K562 (cell line): Measurements from ENCODE around the gene MIF. TPM values are rescaled to one million over a fixed set of nuclear protein-coding genes. Genes with fewer than 3 reads are reported as not detected.

Source experiments
- CBX8 ChIP-seq: fragments of 200-600 bp; sonication (generic); IDR thresholded peaks from 2 replicates; pipeline ENCODE4 v1.6.1; 2012; ENCODE audit warnings: borderline replicate concordance, mixed run types, low read depth, mild to moderate bottlenecking, moderate library complexity, mixed read lengths, low read length, control low read depth, inconsistent platforms; ENCODE audit not compliant: poor library complexity, severe bottlenecking; ENCODE audit errors: extremely low read depth
- GTF2F1 ChIP-seq: IDR thresholded peaks from 2 replicates; pipeline ENCODE4 v1.6.1; 2011; ENCODE audit warnings: low read depth, low read length, improper control_type of control experiment
- KDM2B ChIP-seq: fragments of 250-450 bp; sonication (Bioruptor Pico); IDR thresholded peaks from 2 replicates; pipeline ENCODE4 v1.8.0; 2021; ENCODE audit warnings: mild to moderate bottlenecking, moderate library complexity
- MAZ ChIP-seq, 2 experiments: fragments of 450-650 bp in 1 of 2; sonication (generic) in 1 of 2; formaldehyde crosslinking; IDR thresholded peaks in 1 of 2; conservative IDR thresholded peaks in 1 of 2; 2 replicates each; pipeline versions ENCODE4 v1.4.0 to v1.5.0; 2020; ENCODE audit warnings: mild to moderate bottlenecking in 1 of 2, missing genetic modification reagents in 1 of 2
- MBD1 ChIP-seq: fragments of 250-450 bp; sonication (Bioruptor Pico); IDR thresholded peaks from 2 replicates; pipeline ENCODE4 v1.8.0; 2022; ENCODE audit warnings: inconsistent platforms
- NFXL1 ChIP-seq: fragments of 450-650 bp; formaldehyde crosslinking; IDR thresholded peaks from 2 replicates; pipeline ENCODE4 v1.4.0; 2021; ENCODE audit warnings: mild to moderate bottlenecking
- PTTG1 ChIP-seq: fragments of 450-650 bp; IDR thresholded peaks from 2 replicates; pipeline ENCODE4 v1.6.1; 2016; ENCODE audit warnings: low read depth, mild to moderate bottlenecking, missing genetic modification characterization, missing compliant biosample characterization
- STAG1 ChIP-seq: sonication (generic); formaldehyde crosslinking; IDR thresholded peaks from 2 replicates; pipeline ENCODE4 v1.5.0; 2020; ENCODE audit warnings: missing genetic modification reagents, borderline replicate concordance
- STAT5B ChIP-seq: fragments of 250-450 bp; sonication (Bioruptor Pico); IDR thresholded peaks from 2 replicates; pipeline ENCODE4 v1.8.0; 2021; ENCODE audit warnings: mild to moderate bottlenecking, inconsistent platforms
- TEAD1 ChIP-seq, 2 experiments: fragments of 450-650 bp in 1 of 2; sonication (generic) in 1 of 2; formaldehyde crosslinking; IDR thresholded peaks; 2 replicates each; pipeline versions ENCODE4 v1.4.0 to v1.8.0; 2020 to 2022; ENCODE audit warnings: mild to moderate bottlenecking in 2 of 2, missing genetic modification reagents in 1 of 2
- ZFX ChIP-seq: sonication (generic); formaldehyde crosslinking; IDR thresholded peaks from 2 replicates; pipeline ENCODE4 v1.8.0; 2022; ENCODE audit warnings: mild to moderate bottlenecking, missing genetic modification reagents, moderate library complexity
- polyA plus RNA-seq, 8 experiments: library from polyadenylated mRNA; depleted of rRNA in 4 of 8; stranded (reverse) in 5 of 8; unstranded in 3 of 8; fragments of >200 nt; fragmentation: Nextera tagmentation in 2 of 8; fragmentation: Illumina TruSeq in 1 of 8; extraction: Ambion mirVana in 2 of 8; extraction: Trizol in 1 of 8; gene quantifications; 2 replicates each; pipeline versions ENCODE4 v1.2.1 to v1.2.3, GENCODE V29; 2011 to 2014; ENCODE audit warnings: inconsistent platforms in 1 of 8, missing spikeins in 1 of 8
- total RNA-seq, 7 experiments: library from RNA; depleted of rRNA in 6 of 7; stranded (reverse); fragments of >200 nt in 6 of 7; fragmentation: Illumina TruSeq in 2 of 7; extraction: Trizol in 2 of 7; gene quantifications; 2 replicates each; pipeline versions ENCODE4 v1.2.1 to v1.2.3, GENCODE V29; 2011 to 2021; ENCODE audit warnings: low replicate concordance in 1 of 7
- TF ChIP-seq, protein P1 (sequence below), 2 experiments: fragments of 450-650 bp; formaldehyde crosslinking in 1 of 2; IDR thresholded peaks; 2 replicates each; pipeline versions ENCODE4 v1.4.0 to v1.6.1; 2014 to 2020; ENCODE audit warnings: mild to moderate bottlenecking in 2 of 2, borderline replicate concordance in 1 of 2, low read depth in 1 of 2
- TF ChIP-seq, protein P2 (sequence below): sonication (generic); formaldehyde crosslinking; IDR thresholded peaks from 2 replicates; pipeline ENCODE4 v1.8.1; 2023; ENCODE audit warnings: mild to moderate bottlenecking, missing genetic modification reagents

MIF gene
- total and polyA plus RNA-seq, 9 of the 15 experiments (the other 6 are each of a cell fraction or from before 2014, with no cell fraction given): 7.4 to 666 (median 193) TPM

DNA sequence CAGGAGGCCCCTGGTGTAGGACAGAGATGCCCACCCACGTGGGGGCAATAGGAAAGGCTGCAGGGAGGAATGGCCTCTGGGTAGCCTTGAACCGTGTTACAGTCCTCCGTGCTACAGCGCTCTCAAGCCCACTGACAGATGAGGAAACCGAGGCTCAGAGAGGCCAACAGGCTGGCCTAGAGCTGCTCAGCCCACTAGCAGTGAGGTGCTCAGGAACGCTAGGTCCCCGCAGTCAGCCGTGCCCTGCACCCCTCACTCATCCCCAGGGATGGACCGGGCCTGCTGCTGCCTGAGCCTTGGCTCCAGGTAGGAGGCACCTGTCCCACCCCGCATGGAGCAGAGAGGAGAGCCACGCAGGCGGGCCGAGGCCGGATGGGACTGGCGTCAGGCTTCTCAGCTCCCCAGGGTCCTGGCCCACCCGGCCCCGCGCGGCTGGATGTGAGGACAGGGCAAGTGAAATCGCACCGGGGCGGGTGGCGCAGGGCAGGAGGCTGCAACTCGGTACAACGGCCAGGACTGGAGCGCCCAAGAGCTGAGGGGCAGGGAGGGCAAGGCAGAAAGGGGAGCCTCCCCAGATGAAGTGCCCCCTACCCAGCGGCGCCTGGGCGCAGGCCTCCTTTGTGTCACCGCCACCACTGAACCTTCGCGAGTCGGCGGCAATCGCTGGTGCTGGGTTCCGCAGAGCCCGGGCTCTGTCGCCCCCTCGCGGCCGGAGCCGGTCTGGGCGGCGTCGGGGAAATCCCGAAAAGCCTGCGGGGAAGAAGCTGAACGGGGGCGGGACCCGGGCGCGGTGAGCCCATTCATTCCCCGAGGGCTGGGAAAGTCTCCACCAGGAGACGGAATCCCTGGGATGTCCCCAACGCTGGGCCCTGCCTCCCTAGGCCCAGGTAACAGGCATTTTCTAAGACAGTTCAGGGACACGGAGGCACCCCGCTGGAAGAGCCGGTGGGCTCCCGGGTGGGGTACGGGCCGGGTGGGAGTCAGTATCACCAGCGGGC, 44.9 kb upstream of the MIF start (continued):
- TF ChIP-seq, protein P1, sequence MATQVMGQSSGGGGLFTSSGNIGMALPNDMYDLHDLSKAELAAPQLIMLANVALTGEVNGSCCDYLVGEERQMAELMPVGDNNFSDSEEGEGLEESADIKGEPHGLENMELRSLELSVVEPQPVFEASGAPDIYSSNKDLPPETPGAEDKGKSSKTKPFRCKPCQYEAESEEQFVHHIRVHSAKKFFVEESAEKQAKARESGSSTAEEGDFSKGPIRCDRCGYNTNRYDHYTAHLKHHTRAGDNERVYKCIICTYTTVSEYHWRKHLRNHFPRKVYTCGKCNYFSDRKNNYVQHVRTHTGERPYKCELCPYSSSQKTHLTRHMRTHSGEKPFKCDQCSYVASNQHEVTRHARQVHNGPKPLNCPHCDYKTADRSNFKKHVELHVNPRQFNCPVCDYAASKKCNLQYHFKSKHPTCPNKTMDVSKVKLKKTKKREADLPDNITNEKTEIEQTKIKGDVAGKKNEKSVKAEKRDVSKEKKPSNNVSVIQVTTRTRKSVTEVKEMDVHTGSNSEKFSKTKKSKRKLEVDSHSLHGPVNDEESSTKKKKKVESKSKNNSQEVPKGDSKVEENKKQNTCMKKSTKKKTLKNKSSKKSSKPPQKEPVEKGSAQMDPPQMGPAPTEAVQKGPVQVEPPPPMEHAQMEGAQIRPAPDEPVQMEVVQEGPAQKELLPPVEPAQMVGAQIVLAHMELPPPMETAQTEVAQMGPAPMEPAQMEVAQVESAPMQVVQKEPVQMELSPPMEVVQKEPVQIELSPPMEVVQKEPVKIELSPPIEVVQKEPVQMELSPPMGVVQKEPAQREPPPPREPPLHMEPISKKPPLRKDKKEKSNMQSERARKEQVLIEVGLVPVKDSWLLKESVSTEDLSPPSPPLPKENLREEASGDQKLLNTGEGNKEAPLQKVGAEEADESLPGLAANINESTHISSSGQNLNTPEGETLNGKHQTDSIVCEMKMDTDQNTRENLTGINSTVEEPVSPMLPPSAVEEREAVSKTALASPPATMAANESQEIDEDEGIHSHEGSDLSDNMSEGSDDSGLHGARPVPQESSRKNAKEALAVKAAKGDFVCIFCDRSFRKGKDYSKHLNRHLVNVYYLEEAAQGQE (IDR thresholded peaks at IDR 0.05; ENCODE audit: borderline replicate concordance): peak; percentile 82; the same call in 1 of the 2 replicates
- TF ChIP-seq, protein P1 (CRISPR knock-in tag; IDR thresholded peaks at IDR 0.05; ENCODE audit: low read depth): no peak
- peak; percentile 90 for TF ChIP-seq STAG1 (CRISPR knock-in tag)
- TF ChIP-seq STAT5B (CRISPR knock-in tag): no peak
- TF ChIP-seq MBD1: no peak
- TF ChIP-seq PTTG1 (tag): no peak
- TF ChIP-seq, protein P2, sequence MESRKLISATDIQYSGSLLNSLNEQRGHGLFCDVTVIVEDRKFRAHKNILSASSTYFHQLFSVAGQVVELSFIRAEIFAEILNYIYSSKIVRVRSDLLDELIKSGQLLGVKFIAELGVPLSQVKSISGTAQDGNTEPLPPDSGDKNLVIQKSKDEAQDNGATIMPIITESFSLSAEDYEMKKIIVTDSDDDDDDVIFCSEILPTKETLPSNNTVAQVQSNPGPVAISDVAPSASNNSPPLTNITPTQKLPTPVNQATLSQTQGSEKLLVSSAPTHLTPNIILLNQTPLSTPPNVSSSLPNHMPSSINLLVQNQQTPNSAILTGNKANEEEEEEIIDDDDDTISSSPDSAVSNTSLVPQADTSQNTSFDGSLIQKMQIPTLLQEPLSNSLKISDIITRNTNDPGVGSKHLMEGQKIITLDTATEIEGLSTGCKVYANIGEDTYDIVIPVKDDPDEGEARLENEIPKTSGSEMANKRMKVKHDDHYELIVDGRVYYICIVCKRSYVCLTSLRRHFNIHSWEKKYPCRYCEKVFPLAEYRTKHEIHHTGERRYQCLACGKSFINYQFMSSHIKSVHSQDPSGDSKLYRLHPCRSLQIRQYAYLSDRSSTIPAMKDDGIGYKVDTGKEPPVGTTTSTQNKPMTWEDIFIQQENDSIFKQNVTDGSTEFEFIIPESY (CRISPR knock-in tag): no peak
- TF ChIP-seq GTF2F1: no peak
- 0 out of 2 replicates have a peak, but pooled peaks have one; percentile 21 for TF ChIP-seq KDM2B (CRISPR knock-in tag)
- no peak for TF ChIP-seq CBX8
- TF ChIP-seq ZFX (CRISPR knock-in tag): 0 out of 2 replicates have a peak, but pooled peaks have one; percentile 35
- no peak for TF ChIP-seq NFXL1 (CRISPR knock-in tag)
- TF ChIP-seq MAZ (CRISPR knock-in tag; conservative IDR thresholded peaks at IDR 0.05 in 1 of 2, IDR thresholded peaks at IDR 0.05 in 1 of 2): peak in 1 of 2 experiments; percentile 55; a peak in 2 of 4 replicates
- no peak for TF ChIP-seq TEAD1 (CRISPR knock-in tag; IDR thresholded peaks at IDR 0.05)
